ENCODE results near the gene SMYD3.

The SMYD3 gene

DNA sequence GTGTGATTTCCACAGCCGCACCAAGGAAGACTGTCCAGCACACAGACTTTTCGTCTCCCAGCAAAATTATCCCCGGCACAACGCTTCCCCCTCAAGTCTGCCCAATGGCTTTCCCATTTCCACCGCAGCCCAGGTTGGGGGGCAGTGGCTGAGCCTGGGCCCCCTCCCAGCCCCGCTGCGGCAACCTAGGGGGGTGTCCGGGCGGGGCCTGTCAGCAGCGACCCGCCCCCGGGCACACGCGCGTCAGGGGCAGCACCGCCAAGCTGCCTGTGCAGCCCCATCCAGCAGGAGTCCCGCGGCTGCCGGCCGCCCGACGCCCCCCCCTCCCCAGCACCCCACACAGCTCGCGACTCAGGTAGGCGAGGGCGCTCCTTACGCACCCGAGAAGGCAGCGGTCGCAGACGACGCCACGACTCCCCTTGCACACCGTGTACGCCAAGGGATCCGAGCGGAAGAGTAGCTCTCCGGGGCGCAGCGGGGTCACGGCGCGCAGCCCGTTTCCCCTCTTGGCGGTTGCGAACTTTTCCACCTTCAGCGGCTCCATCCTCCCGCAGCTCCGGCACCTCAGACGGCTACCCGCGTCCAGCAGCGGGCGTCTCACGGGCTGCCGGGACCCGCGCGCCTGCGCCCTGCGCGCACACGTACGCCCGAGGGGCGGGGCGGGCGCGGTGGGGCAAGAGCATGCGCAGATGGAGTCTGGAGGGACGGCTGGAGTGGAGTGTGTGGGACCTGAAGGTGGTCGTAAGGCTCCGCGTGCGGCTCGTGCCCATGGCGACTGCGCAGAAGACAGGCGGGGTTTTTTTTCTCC is at the start of gene SMYD3:
TSS of gene SMYD3 (minus strand) at position 606 of the 808 bp plus-strand sequence.
- H3K27ac ChIP-seq = peak within 1 kb of the TSS in 19 of 21 experiments; percentile 2 to 80 (median 51)
- peak within 1 kb of the TSS; percentile 70 to 97 (median 77) for H3K4me3 ChIP-seq

DNA sequence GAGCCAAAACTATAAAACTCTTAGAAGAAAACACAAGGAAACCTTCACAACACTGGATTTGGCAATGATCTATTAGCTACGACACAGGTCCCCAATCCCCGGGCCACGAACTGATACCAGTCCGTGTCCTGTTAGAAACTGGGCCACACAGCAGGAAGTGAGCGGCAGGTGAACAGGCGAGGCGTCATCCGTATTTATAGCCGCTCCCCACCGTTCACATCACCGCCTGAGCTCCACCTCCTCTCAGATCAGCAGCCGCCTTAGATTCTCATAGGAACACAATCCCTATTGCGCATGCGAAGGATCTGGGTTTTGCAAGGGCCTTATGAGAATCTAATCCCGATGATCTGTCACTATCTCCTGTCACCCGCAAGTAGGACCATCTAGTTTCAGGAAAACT is 47.1 kb upstream of the SMYD3 start:
- H3K4me3 ChIP-seq = no peak overlapping the region
- H3K27ac ChIP-seq = no peak overlapping the region

DNA sequence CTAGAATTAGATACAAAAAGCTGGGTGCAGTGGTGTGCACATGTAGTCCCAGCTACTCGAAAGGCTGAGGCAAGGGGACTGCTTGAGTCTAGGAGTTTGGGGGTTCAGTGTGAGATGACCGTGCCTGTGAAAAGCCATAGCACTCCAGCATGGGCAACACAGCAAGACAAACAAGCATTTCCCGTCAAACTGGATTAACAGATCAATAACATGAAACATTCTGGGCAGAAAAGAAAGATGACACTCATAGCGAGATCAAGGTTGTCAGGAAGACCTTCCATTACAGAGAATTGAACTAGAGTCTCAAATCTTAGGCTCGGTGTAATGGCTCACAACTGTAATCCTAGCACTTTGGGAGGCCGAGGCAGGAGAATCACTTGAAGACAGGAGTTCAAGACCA is 45.0 kb upstream of the SMYD3 start:
- H3K27ac ChIP-seq = no peak overlapping the region

DNA sequence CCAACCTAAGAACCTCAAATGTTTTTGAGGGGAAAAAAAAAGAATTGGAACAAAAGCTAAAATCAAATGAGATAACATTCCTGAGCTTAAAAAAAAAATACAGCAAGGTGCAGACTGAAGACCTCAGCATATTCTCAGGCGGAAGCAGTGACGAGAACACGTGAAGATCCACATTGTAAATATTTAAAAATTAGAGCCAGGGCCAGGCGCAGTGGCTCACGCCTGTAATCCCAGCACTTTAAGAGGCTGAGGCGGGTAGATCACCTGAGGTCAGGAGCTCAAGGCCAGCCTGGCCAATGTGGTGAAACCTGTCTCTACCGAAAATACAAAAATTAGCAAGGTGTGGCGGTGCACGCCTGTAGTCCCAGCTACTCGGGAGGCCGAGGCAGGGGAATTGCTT is 43.3 kb upstream of the SMYD3 start:
- no peak overlapping the region for H3K27ac ChIP-seq
- H3K4me3 ChIP-seq = no peak overlapping the region

More for the DNA sequence above, 45.0 kb upstream of the SMYD3 start:
- no peak overlapping the region for H3K4me3 ChIP-seq

DNA sequence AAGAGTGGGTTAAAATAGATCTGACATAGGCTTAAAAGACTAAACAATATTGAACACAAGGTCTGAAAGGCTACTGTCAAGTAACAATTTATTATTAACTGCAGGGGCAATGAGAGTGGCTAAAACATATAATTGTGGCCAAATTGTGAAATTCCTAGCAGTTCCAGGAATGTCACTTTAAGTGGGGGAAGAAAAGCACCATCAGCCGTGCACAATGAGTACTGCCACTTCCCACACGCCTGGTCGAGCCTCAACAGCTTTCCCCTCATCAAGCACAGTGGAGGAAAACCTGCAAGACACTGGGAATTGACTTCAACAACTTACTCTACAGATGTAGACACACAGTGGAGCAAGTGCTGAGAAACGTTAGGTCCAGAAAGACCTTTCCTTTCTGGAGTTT is 42.6 kb upstream of the SMYD3 start:
- H3K27ac ChIP-seq = no peak overlapping the region
- no peak overlapping the region for H3K4me3 ChIP-seq

DNA sequence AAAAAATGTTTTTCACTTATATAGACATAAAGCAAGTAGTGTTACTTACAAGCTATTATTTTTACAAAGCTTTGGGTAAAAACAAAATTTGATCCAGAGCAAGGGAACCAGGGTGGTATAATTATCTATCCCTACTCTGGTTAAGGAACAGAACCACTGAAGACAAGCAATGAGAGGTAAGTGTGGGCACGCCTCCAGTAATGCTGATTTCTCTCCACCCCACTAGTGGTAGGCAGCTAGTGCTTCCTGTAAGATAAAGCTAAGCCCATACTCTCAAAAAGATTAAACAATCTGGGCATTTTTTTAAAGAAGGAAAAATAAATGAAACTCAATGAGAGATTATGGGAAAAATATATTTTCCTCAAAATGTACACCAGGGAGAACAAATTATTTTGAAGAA is 36.9 kb upstream of the SMYD3 start:
- Histone ChIP-seq H3K4me3 (no peak overlapping the region), H3K27ac (no peak overlapping the region)

DNA sequence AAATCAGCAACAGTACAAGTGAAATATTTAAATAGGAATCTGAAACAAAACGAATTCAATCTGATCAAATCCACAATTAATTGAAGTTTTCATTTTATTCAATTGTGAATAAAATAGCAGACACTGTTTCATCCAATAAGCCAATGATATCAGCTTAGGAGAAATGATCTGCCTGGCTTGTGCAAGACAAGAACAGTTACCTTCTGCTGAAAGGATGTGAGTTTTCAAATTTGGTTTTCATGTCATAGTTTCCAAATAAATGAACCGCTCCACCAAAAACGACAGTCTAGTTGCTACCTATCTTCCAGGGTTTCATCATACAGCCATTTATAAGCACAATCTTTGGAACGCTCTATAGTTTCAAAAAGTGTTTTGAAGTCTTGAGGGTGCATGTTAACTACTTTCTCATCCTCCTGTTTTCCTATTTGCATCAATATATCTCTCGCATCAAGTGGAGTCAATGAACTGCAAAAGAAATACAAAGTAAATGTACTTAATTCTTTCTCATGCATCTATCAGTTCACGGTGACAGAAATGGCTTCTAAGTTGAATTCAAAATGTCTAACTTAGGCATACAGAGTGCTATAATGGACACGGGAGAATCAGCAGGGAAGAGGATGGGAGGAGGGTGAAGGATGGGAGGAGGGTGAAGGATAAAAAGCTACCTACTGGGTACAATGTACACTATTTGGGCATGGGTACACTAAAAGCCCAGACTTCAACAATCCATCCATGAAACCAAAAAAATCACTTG is 33.8 kb upstream of the SMYD3 start:
- Histone ChIP-seq H3K27ac (no peak overlapping the region), H3K4me3 (no peak overlapping the region)

DNA sequence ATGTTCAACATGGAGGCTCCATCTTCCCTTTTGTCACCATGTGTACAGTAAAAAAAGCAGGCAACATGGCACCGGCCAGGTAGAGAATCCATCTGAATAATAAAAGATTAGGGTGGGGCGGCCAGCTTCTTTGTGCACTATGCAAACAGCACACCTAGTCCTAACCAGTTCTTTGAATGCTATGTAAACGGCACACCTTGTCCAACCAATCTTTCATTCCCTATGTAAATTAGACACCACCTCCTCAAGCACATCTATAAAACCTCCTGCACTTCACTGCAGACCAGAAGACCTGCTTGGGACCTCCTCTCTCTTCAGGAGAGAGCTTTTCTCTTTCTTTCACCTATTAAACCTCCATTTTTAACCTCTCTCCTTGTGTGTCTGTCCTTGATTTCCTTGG is 30.8 kb upstream of the SMYD3 start:
- H3K4me3 ChIP-seq = no peak overlapping the region
- no peak overlapping the region for H3K27ac ChIP-seq

DNA sequence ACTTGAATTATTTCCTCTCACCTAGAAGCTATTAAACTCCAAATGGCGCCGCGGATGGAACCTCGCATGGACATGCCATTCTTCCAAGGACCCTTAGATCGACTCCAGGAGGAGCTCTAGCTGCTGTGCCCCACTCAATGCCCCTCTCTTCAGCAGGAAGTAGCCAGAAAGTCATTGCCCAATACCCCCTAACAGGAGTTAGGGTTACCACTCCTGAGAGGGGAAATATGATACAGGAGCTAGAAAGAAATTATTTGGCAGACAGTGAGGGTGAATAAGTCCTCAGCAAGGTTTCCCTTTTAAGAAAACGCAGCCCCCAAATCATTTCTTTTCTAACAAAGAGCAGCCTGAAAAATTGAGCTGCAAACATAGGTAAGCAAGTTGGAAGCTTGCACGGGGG is 30.4 kb upstream of the SMYD3 start:
- H3K27ac ChIP-seq = no peak overlapping the region
- H3K4me3 ChIP-seq = no peak overlapping the region

DNA sequence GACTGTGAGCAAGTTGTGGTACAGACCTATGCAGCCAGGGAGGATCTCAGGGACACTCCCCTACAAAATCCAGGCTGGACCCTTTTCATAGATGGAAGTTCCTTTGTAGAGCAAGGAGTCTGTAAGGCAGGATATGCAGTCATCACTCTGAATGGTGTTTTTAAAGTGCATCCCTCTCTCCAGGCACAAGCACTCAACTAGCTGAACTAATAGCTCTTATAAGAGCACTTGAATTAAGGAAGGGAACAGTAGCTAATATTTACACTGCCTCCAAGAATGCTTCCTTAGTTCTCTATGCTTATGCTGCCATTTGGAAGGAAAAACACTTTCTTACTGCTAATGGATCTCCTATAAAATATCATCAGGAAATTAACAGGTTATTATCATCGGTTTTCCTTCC is 27.0 kb upstream of the SMYD3 start:
- Histone ChIP-seq H3K27ac (no peak overlapping the region), H3K4me3 (no peak overlapping the region)

DNA sequence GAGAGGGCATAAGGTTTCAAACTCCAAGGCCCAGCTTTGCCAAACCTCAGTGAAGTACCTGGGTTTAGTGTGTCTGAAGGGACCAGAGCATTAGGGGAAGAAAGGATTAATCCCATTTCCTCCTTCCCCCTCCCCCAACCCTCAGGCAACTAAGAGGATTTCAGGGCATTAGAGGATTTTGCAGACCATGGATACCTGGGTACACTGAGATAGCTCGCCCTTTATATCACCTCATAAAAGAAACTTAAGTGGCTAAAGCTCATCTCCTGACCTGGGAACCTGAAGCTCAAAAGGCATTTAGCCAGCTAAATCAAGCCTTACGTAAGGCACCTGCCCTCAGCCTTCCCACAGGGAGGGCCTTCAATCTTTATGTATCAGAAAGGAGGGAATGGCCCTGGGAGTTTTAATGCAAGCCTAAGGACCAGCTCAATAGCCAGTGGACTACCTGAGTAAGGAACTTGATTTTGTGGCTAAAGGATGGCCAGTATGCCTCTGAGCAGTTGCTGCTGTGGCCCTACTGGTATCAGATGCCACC is 26.4 kb upstream of the SMYD3 start:
- Histone ChIP-seq H3K4me3 (no peak overlapping the region), H3K27ac (no peak overlapping the region)

DNA sequence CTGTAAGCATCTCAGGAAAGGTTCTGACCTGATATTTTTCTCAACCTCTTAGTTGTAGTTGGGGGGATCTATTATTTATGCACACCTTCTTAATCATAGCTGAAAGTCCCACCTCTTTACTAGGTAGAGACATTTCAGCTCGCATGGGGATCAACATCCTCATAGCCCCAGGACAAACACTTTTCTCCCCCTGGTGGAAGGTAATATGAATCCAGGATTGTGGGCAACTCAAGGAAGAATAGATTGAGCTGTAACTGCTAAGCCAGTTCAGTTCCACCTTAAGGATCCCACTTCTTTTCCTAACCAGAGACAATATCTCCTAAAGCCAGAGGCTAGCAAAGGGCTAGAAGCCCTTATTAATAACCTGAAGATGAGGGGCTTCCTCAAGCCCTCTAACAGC is 25.4 kb upstream of the SMYD3 start:
- no peak overlapping the region for H3K4me3 ChIP-seq

DNA sequence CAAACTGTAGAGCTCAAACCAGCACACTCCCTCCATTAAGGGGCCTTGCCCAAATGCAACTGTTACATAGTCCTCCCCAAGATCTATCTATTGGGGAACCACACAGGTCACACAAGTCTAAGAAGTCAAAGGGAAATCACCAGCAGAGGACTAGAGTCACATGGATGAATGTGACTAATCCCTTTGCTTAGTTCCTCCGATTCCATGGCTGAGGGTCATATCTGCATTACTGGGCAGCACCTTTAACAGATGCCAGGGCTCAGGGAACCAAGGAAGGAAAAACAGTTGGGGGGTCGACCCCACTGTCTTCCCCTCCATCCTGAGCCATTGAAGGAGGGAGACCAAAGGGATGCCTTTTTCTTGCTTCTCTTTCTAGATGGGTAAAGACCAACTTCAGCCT is 23.4 kb upstream of the SMYD3 start:
- no peak overlapping the region for H3K27ac ChIP-seq

More for the DNA sequence above, 25.4 kb upstream of the SMYD3 start:
- H3K27ac ChIP-seq = no peak overlapping the region

DNA sequence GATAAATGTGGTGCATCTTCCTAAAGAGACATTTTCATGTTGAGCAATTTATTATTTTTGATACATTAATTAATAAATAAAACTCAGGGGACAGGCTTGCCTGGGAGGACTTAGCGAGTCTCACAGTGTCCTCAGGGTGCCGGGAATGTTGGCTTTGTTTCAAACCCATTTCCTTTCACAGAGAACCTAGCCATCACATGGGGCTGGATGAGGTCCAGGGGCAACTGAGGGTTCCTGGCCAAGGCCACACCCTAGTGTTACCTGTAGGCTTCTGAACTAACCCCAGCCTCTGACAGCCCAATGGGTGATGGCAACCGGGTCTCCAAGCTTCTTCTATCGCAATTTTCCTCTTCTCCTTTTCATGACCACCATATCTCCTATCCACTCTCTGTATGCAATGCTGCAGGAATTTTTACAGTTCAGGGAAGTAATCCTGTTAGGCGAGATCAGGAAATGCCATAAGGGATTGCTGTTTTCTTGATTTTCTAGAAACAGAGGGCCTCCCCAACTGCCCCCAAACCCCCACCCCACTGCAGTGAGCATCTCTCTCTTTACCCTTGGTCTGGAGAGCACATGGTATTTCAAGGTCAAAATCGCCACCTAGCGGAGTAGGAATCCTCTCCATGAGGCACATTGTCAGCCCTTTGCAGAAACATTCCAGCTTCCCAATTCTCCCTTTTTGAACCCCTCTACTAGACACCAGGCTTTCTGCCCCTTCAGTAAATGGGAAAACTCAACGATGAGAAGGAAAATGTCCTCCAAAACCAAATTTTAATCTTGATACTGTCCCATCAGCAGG is 22.1 kb upstream of the SMYD3 start:
- Histone ChIP-seq H3K27ac (no peak overlapping the region), H3K4me3 (no peak overlapping the region)

More for the DNA sequence above, 23.4 kb upstream of the SMYD3 start:
- H3K4me3 ChIP-seq = no peak overlapping the region

DNA sequence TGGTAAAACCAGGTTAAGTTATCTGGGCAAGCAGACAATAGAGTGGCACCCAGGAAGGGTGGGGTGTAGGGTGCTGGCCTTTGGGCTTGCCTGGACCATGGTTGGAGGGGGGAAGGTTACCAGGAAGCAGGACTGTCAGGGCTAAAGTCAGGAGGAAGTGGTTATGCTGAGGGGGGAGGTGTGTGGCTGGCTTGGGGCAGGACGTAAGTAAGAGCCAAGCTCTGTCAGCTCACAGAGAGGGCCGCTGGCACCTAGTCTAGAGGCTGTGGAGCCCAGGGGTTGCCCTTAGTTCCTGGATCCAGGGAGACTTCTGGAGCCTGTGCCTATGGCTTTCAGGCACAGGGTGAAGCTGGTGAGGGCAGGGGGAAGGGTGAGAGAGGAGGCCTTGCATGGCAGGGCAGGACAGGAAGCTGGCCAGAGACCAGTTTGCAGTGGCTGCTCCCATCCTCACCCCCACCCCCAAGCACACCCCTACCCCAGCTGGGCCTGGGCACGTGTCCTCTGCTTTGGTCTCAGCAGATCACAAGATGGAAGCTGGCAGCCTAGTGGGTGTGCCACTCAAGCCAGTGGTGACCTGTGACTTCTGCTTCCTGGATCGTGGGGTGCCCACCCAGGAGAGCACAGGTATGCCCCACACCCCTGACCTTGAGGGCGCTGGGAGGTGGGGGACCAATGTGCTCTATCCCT is 20.5 kb upstream of the SMYD3 start:
- no peak overlapping the region for H3K4me3 ChIP-seq

DNA sequence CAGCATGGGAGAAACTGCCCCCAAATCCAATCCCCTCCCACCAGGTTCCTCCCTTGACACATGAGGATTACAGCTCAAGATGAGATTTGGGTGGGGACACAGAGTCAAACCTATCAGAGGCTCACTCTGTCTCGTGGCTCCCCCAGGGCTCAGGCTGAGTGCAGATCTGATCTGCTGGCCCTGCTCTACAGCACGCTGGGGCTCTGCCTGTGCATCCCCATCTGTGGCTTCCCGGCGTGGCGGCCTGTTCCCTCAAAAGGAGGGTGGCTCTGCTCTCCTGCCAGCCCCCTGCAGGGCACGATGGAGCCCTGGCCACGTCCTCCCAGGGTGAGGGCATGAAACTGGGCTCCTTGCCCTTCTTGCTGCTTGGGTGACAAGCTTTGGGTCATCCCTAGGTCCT is 19.8 kb upstream of the SMYD3 start:
- Histone ChIP-seq H3K4me3 (no peak overlapping the region), H3K27ac (no peak overlapping the region)

More for the DNA sequence above, 20.5 kb upstream of the SMYD3 start:
- H3K27ac ChIP-seq = no peak overlapping the region

DNA sequence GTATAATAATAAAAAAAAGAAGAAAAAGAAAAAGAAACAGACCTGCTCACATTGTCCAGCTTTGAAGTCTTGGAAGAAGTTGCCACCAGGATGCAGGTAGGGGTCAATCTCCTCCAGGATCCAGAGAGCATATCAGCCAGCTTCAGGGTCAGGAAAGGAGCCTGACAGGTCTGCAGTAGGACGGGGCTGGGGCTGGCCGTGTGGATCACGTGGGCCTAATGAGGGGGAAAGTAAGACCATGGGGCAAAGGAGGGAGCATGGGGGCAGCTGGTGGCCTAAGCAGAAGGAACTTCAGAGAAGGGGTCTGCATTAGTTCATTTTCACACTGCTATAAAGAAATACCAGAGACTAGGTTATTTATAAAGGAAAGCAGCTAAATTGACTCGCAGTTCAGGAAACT is 19.3 kb upstream of the SMYD3 start:
- H3K4me3 ChIP-seq = no peak overlapping the region

DNA sequence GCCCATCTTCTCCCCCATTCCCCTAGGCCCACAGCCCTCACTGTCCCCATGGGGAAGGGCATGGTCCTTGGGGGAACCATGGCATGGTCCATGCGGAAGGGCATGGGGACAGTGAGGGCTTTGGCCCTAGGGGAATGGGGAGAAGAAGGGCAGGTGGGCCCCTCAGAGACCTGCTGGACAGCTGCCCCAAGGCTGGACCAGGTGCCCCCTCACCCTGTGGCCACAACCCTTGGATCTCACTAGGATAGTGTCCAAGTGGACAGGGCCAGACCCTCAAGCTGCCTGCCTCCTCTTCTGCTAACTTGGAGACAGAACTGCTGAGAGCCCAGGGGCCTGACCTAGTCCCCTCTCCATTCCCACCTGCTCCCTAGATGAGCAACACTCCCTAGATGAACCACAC is 12.4 kb upstream of the SMYD3 start:
- Histone ChIP-seq H3K4me3 (no peak overlapping the region), H3K27ac (no peak overlapping the region)

More for the DNA sequence above, 19.3 kb upstream of the SMYD3 start:
- H3K27ac ChIP-seq = no peak overlapping the region

DNA sequence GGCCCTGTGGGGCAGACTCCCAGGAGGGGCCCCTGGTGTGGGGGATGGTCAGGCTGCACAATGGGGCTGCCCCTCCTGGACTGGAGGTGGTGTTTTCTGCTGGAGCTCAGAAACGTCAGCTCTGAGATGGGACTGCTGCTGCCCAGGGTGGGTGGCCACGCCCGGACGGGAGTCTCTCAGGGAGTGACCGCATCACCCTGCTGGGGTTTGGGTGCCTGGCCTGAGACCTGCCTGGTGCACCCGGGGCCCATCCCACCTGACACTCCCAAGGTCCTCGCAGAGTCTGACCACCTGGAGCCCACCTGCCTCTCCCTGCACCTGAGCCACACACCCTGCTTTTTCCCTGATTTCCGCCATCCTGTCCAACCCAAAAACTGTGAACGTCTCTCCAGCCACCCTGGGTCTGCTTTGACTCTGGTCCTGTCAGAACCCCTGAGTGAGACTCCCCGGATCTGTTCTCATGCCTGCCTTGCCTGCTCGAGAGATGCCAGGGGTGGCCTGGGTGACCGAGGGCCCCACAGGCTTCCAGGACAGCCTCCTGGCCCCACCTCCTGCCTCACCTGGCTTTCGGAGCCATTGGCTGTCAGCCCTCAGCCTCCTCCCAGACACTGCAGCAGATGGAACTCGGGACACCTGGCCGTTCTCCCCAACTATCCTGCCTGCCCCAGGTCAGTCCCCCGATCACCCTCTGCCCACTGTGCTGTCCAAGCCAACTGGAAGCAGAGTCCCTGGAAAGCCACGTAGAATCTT is 11.6 kb upstream of the SMYD3 start:
- H3K27ac ChIP-seq = no peak overlapping the region
- no peak overlapping the region for H3K4me3 ChIP-seq

Measured in skin epidermis (tissue), 12 donors.